Suppressor macrophage treated with lipopolysaccharide for 1 hour (primary cell): ENCODE results near the gene SMAD6.

ENCODE experiments used
- DNase-seq, 3 donors: peaks; one replicate each; pipeline ENCODE4 v3.0.0-alpha.2; 2020 to 2022

SMAD6 gene

GRCh38 chr15:66721954-66722353, 19.9 kb downstream of the SMAD6 start:
- DNase-seq = no peak

GRCh38 chr15:66722757-66723540, 20.9 kb downstream of the SMAD6 start:
- no peak for DNase-seq

DNA sequence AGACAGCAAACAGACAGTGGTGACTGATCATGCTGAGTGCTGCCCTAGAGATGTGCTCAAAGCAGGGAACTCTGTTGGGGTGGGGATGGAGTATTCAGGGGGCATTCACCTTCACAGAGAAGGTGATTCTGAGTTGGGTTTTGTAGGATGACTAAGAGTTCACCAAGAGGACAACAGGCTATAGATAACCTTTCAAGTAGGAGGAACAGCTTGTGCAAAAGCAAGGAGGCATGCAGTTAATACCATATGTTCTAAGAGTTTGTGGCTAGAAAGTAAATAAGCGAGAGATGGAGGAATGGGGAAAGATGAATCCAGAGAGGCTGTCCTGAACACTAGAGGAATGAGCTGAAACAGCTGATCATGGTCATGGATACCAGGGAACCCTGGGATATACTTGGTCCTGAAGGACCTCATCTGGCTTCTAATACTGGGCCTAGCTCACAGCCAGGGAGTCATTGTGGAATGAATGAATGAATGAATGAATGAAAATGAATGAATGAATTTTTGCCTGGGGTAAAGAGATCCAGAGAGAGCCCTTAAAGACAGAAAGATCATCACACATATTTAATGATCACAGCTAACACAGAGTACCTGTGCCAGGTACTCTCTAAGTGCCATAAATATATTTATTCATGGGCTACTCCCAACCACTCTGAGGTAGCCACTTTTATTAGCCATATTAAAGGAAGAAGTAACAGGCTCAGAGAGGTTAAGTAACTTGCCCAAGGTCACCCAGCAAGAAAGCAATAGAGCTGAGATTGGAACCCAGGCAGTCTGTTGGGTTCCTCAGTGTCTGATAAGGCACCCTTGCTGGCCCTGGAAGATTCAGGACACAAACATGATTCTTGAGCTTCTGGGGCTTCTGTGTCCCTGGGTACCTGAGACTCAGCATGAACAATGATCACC, 22.0 kb downstream of the SMAD6 start:
- no peak for DNase-seq

GRCh38 chr15:66724732-66725463, 22.9 kb downstream of the SMAD6 start:
- DNase-seq = no peak

DNA sequence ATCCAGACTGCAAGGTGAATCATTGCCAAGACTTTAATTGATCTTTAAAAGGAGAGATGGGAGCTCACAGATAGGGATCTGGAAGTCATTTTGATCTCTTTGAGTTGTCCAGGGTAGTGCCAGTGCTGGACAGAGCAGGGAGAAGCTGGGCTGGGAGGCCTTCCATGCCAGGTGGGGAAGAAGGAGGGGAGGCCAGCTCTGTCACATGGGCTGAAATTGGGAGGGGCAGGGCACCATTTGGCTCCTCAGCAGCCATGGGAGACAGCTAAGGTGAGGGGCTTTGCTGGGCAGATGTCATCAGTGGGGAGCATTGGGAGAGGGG, 23.4 kb downstream of the SMAD6 start:
- no peak for DNase-seq

- no peak for DNase-seq
Observed at GRCh38 chr15:66726386-66726785, 24.4 kb downstream of the SMAD6 start.

DNA sequence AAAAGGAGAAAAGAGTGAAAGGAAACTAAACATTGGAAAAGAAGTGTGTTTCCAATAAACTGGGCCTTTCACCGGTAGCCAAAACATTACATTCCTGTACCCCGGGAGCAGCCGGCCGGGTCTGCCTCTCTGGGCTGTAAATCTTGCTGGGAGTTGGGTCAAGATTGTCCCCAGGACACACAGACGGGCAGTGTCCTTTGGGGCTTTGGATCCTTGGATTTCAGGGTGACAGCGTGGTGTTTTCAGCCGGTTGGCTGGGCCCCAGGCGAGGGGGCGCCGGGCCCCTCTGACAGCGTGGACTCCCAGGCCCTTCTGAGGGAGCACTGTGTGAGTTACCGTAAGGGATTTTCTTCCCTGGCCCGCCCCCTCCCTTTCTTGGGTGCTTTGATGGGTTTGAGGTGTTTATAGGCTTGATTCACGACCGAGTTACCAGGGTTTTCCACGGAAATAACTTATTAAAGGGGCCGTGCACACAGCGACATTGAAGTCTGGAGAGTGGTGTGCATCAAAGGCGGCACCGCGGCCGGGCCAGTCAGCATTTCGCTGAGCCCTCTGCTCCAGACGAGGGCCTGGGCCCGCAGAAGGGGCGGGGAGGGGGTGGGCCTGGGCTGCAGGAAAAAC, 27.4 kb downstream of the SMAD6 start:
- DNase-seq = no peak

DNA sequence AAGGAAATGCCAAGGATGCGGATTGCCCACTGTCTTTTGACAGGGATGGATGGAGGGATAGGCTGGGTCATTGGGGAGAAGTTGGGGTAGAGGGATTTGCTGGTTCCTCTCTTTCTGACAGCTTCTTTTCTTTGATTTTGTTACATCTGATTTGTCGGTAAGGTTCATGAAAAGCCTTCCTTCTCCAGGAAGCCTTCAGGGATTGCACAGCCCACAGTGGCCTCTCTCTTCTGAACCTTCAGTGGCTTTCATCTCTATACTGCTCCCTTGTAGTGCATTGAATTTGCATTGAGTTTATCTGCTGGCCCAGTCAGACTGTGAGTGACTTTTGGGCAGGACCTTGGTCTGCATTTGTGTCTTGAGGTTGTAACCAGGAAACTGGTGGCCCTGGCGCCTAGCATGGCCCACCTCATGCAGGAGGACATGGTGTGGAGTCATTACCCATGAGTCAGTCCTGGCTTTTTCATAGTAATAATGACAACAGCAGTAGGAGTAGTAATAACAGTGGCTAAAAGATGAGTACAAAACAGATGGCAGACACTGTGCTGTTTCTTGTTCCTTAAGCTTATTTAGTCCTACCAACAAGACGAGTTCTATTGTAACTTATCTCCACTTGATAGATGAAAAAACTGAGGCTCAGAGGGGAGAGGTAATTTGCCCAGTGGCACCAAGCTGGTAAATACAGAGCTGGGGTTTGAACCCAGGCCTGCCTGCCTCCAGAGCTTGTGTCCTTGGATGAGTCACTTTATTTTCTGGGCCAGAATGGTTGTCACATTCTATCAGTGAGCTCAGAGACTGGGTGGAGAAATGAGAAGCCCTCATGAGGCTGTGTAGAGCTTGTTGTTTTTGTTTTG, 28.4 kb downstream of the SMAD6 start:
- DNase-seq = peak; percentile 46 to 64 (median 63)

DNA sequence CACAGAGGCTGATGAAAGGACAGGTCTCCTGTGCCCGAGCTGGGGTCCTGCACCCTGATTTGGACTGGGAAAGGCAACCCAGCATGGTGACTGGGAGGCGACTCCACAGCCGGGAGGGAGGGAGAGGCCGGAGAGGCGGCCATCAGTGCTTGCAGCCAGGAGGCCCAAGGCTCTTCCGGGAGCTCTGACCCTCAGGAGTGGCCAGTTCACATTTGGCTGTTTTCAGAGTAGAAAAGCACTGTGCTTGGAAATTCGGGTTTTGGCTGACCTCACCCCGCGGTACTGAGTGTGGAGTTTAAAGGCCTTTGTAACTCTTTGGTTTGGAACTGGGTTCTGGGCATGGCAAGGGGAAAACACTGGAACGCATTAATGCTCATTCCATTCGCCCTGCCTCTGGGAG, 31.9 kb downstream of the SMAD6 start:
- no peak for DNase-seq

DNA sequence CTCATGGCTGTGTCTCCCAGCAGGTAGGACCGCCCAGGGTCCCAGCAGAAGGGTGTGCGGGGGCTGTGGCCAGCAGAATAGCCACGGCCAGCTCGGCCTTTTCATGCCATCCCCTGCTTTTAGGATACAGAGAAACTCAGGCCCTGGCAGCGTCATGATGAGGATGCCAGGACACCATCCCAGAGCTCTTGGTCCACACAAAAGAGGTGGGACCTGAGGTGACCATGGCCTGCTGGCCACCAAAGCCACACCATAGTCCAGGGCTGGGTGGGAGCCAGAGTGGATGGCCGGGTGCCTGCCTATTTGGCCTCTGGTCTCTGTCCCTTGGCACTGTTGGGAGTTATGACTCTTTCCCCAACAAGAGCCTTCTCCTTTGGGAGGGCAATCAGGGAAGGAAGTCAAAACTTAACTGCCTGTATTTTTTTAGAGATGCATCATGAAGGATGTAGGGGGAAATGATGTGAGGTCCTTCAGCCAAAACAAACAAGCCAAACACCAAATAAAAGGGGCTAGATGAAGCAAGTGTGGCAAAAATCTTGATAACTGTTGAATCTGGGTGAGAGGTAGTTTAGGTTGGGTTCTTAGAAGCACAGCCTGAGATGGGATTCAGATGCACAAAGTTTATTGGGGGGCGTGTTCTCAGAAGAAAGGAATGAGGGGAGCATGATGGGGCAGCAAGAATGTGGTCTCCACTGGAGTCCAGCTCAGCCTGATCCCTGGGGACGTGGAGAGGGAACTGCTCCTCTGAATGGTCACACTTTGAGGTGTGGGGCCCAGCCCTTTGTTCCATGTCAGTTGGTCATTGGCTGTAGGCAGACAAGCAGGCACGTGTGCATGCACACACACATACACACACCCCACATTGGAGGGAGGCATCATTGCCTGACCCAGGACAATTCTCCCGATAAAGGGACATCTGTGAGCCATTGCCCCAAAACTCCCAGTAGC, 33.2 kb downstream of the SMAD6 start:
- no peak for DNase-seq

- DNase-seq = no peak
Observed at GRCh38 chr15:66735909-66736305, 33.9 kb downstream of the SMAD6 start.

- no peak for DNase-seq
Observed at GRCh38 chr15:66737243-66738010, 35.4 kb downstream of the SMAD6 start.

GRCh38 chr15:66738116-66738515, 36.1 kb downstream of the SMAD6 start:
- no peak for DNase-seq

GRCh38 chr15:66738595-66738994, 36.6 kb downstream of the SMAD6 start:
- no peak for DNase-seq

GRCh38 chr15:66739287-66739686, 37.3 kb downstream of the SMAD6 start:
- no peak for DNase-seq

DNA sequence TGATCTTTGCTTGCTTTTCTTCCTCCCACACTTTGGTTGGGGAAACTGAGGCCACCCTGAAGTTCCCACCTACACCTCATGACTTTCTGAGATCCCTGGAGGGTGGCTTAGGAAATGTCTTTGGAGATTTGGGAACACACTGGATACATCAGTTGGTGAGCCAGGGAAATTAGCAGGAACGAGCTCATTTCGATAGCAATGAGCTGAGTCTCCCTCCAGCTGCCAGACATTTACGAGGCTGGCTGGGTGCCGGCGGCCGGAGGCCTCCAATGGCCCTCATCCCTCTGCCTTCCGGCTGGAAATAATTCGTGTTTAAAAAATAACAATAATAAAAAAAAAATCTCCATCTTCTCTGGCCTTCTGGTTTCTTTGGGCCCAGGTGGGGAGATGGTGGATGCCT, 38.8 kb downstream of the SMAD6 start:
- DNase-seq = no peak

GRCh38 chr15:66741646-66742045, 39.6 kb downstream of the SMAD6 start:
- DNase-seq = no peak

GRCh38 chr15:66742286-66742685, 40.2 kb downstream of the SMAD6 start:
- DNase-seq = no peak

GRCh38 chr15:66743204-66743603, 41.2 kb downstream of the SMAD6 start:
- DNase-seq = no peak
